Esophagus muscularis mucosa (tissue), 4 donors: ENCODE measurements around the gene NUP37.

Experiments
- CTCF ChIP-seq, 3 experiments: fragments of 200-600 bp in 2 of 3; fragments of 450-650 bp in 1 of 3; sonication (generic) in 2 of 3; IDR thresholded peaks; one replicate each; pipeline ENCODE4 v1.5.1; 2017 to 2019; ENCODE audit warnings: antibody characterized with exemption in 3 of 3, mild to moderate bottlenecking in 2 of 3, moderate library complexity in 1 of 3
- EP300 ChIP-seq: sonication (generic); formaldehyde crosslinking; IDR thresholded peaks from one replicate; pipeline ENCODE4 v1.6.1; 2017; ENCODE audit warnings: antibody characterized with exemption
- POLR2AphosphoS5 ChIP-seq, 2 donors: sonication (generic); formaldehyde crosslinking; IDR thresholded peaks; one replicate each; pipeline ENCODE4 v1.6.1; 2017; ENCODE audit warnings: antibody characterized with exemption in 2 of 2

DNA sequence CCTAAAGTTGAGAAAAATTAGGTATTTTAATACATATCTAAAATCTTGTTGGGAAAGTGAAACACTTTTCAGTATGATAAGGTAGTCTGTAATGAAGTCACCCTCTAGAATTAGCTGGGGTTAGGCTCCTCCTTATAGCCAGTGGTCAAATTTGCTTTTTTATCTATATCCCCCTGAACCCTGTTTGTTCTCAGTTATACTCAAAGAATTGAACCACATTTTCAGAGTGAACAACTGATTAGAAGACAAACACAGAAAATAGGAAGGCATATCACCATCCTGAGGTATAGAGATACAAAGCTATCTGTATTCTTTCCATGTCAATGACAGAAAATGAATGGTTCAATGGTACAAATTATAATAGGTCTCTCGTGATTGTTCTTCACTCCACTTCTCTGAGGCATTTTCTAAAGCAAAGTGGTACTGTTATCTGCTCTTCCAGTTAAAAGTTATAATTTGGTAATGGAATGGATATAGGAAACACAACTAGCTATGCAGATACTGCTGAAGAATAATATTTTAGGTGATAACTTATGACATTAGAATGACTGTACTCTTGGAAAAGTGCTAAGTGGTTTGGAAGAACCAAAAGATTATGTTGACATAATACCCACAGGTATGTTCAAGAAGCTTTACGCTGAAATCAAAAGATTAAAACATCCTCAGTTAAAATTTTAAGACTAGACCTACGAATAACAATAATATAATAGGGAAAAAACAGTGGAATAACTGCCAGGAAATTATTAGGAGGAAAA lies 85.7 kb downstream of the NUP37 start:
- TF ChIP-seq CTCF (IDR thresholded peaks at IDR 0.05), result no peak
- no peak for TF ChIP-seq EP300
- TF ChIP-seq POLR2AphosphoS5 (IDR thresholded peaks at IDR 0.05), result no peak
